Osteocyte (in vitro differentiated cells): ENCODE data around the gene LRRFIP1. TPM values are rescaled to one million over a fixed set of nuclear protein-coding genes. Genes with fewer than 3 reads are reported as not detected.

Source experiments
- DNase-seq: peaks from one replicate; pipeline ENCODE4 v3.0.0; 2021; ENCODE audit warnings: mixed read lengths; ENCODE audit not compliant: unreplicated experiment; ENCODE audit errors: extremely low spot score
- H3K27ac Mint-ChIP-seq: one replicate; pipeline ENCODE4 v1.8.0; 2021; ENCODE audit warnings: mild to moderate bottlenecking, mixed read lengths; ENCODE audit not compliant: unreplicated experiment
- H3K27me3 Mint-ChIP-seq: one replicate; pipeline ENCODE4 v1.8.0; 2021; ENCODE audit warnings: mixed read lengths; ENCODE audit not compliant: unreplicated experiment
- H3K36me3 Mint-ChIP-seq: one replicate; pipeline ENCODE4 v1.8.0; 2021; ENCODE audit warnings: mixed read lengths; ENCODE audit not compliant: unreplicated experiment
- H3K4me1 Mint-ChIP-seq: one replicate; pipeline ENCODE4 v1.8.0; 2021; ENCODE audit warnings: mixed read lengths; ENCODE audit not compliant: unreplicated experiment
- H3K4me3 Mint-ChIP-seq: one replicate; pipeline ENCODE4 v1.8.0; 2021; ENCODE audit warnings: mild to moderate bottlenecking, moderate library complexity, mixed read lengths; ENCODE audit not compliant: unreplicated experiment
- H3K9me3 Mint-ChIP-seq: one replicate; pipeline ENCODE4 v1.8.0; 2021; ENCODE audit warnings: mixed read lengths; ENCODE audit not compliant: unreplicated experiment
- CTCF ChIP-seq: fragments of 200-600 bp; sonication (generic); IDR thresholded peaks from 2 replicates; pipeline ENCODE4 v1.5.0; 2021; ENCODE audit warnings: antibody characterized with exemption, mild to moderate bottlenecking, moderate library complexity
- total RNA-seq: library from RNA; stranded (reverse); gene quantifications from 2 replicates; pipeline ENCODE4 v1.2.1, GENCODE V29; 2021

LRRFIP1 gene
- total RNA-seq, 1 donor from 2014 or later: 79.9 TPM

DNA sequence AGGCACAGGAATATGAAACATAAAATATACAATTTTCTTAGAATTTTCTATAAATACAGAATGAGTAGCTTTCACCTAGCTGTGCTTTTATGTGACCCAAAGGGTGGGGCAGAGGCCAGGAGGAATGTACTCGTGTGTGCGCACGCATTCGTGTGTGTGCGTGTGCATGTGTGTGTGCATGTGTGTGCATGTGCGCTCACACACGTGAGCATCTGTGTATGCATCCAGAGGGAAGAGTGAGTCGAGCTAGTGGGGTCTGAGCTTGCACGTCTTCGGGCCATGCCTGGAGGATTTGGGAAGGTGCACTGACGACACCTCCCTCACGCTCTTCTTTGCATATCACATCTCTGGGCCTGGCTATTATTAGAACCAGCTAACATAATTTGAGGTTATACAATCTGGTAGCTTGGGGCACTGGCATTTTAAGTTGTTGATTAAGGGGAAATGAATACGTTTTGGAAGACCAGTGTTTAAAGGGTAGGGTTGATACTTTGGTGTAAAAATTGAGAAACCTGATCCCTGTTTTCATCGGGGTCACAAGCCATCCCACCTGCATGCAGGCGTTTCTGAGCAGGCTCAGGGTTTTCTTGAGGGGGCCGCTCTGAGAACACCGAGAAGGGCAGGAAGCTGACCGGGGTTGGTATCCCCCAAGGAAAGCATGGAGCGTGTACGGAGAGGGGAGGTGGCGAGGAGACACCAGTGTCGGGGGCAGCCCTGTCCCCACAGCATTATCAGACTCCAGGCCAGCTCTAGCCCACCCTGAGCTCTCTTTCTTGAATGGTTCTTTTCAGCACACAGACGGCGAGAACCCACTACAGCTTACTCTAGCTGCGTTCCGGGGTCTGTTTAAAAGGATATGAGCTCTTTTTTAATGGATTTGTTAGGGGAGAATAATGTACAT lies 85.3 kb downstream of the LRRFIP1 start:
- no peak for TF ChIP-seq CTCF
- H3K9me3 Mint-ChIP-seq: no peaks in the 10 kb centered on the region
- no peak overlapping the region for H3K27ac Mint-ChIP-seq
- H3K36me3 Mint-ChIP-seq: peaks cover 20% of the 10 kb centered on the region
- H3K4me3 Mint-ChIP-seq: no peak overlapping the region
- no peaks in the 10 kb centered on the region for H3K27me3 Mint-ChIP-seq
- H3K4me1 Mint-ChIP-seq: peaks cover 31% of the 10 kb centered on the region
- DNase-seq: peak; percentile 67

DNA sequence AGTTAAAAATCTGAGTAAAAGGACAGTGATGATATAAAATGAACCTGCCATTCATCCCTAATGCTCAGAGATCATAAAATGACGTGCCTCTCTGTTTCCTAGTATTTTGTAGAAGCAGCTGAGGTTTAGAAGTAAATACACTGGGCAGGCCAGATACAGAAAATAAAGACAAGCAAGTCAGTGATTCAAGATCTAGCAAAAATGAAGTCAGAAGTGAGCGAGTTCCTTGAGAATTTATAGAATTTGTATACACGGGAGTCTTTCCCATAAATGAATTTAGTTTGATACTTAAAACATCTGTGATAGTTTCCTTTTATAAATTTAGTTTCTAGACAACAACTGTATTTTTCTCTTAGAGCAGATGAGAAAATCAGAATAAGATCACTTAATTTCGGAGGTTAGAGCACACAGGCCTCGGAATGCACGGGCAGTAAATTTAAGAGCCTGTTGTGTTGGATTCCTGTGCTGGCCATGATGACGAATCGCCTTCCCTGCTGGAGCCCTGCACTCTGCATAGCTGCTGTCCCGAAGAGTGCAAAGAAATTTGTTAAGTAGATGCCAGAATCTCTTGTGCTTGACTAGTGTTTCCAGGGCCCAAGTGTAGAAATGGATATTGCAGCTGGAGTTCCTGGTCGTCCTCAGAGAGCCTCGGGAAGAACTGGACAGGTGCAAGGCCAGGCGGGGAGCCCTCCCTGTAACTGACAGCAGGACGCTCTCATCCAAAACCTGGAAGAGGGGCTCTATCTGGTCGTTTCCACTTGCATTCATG lies 87.5 kb downstream of the LRRFIP1 start:
- peaks cover 37% of the 10 kb centered on the region for H3K4me1 Mint-ChIP-seq
- peak overlapping the region; percentile 72 for H3K4me3 Mint-ChIP-seq
- H3K36me3 Mint-ChIP-seq: peaks cover 19% of the 10 kb centered on the region

GRCh38 chr2:237715459-237715947 lies 88.1 kb downstream of the LRRFIP1 start:
- Mint-ChIP-seq H3K36me3 (peaks cover 21% of the 10 kb centered on the region), H3K4me1 (peaks cover 37% of the 10 kb centered on the region), H3K27ac (peak overlapping the region; percentile 95), H3K4me3 (peak overlapping the region; percentile 72), H3K27me3 (no peaks in the 10 kb centered on the region), H3K9me3 (no peaks in the 10 kb centered on the region)
- DNase-seq: peak; percentile 80
- TF ChIP-seq CTCF: no peak

More for the DNA sequence above, 87.5 kb downstream of the LRRFIP1 start:
- Mint-ChIP-seq H3K27me3 (no peaks in the 10 kb centered on the region), H3K9me3 (no peaks in the 10 kb centered on the region), H3K27ac (peak overlapping the region; percentile 95)
- DNase-seq: peak; percentile 64
- no peak for TF ChIP-seq CTCF

GRCh38 chr2:237716011-237716410 lies 88.6 kb downstream of the LRRFIP1 start:
- Mint-ChIP-seq H3K27ac (peak overlapping the region; percentile 95), H3K27me3 (no peaks in the 10 kb centered on the region), H3K4me3 (peak overlapping the region; percentile 72), H3K36me3 (peaks cover 23% of the 10 kb centered on the region), H3K9me3 (no peaks in the 10 kb centered on the region), H3K4me1 (peaks cover 37% of the 10 kb centered on the region)
- no peak for TF ChIP-seq CTCF
- no peak for DNase-seq
